Testis (tissue), 2 donors: ENCODE data around the gene SDR42E2.

Experiments used
- CTCF ChIP-seq, 3 experiments: fragments of 450-650 bp in 2 of 3; fragments of 200-600 bp in 1 of 3; sonication (generic) in 1 of 3; IDR thresholded peaks; one replicate each; pipeline ENCODE4 v1.5.1; 2016 to 2019; ENCODE audit warnings: antibody characterized with exemption in 3 of 3, mild to moderate bottlenecking in 2 of 3, moderate library complexity in 1 of 3
- POLR2A ChIP-seq: fragments of 450-650 bp; IDR thresholded peaks from one replicate; pipeline ENCODE4 v1.6.1; 2017; ENCODE audit warnings: antibody characterized with exemption, mild to moderate bottlenecking, moderate library complexity

- TF ChIP-seq POLR2A (no peak), CTCF (IDR thresholded peaks at IDR 0.05) (no peak)
Measured at GRCh38 chr16:22139008-22139407, 23.3 kb upstream of the SDR42E2 start.
